Upper lobe of left lung (tissue), 6 donors: ENCODE results near the gene BICRAL. TPM values are rescaled to one million over a fixed set of nuclear protein-coding genes. Genes with fewer than 3 reads are reported as not detected.
"Not testable (repeated sequence)": the region's sequence is repeated elsewhere in the genome, so short reads cannot be mapped to it uniquely, and the experiment has no call there.

Source experiments
- ATAC-seq, 2 donors: fragments of 200-7000 bp; cut with Tn5 transposase; one replicate each; pipeline ENCODE4 v1.9.1; 2022; ENCODE audit warnings: mild to moderate bottlenecking in 2 of 2, moderate library complexity in 2 of 2; ENCODE audit not compliant: low FRiP score in 2 of 2
- DNase-seq, 2 donors: peaks; one replicate each; pipeline ENCODE4 v3.0.0-alpha.2; 2019 to 2020
- H3K27ac ChIP-seq, 4 donors: fragments of 200-600 bp; sonication (generic); one replicate each; pipeline ENCODE4 v1.5.1; 2016 to 2019
- H3K27me3 ChIP-seq, 4 donors: fragments of 200-600 bp; sonication (generic); one replicate each; pipeline ENCODE4 v1.5.1; 2017 to 2019
- H3K36me3 ChIP-seq, 4 donors: fragments of 200-600 bp; sonication (generic); one replicate each; pipeline ENCODE4 v1.5.1; 2016 to 2019
- H3K4me1 ChIP-seq, 4 donors: fragments of 200-600 bp; sonication (generic); one replicate each; pipeline ENCODE4 v1.5.1; 2018 to 2019
- H3K4me3 ChIP-seq, 4 donors: fragments of 200-600 bp; sonication (generic); one replicate each; pipeline ENCODE4 v1.5.1; 2017 to 2019; ENCODE audit warnings: mild to moderate bottlenecking in 2 of 4, moderate library complexity in 1 of 4
- H3K9me3 ChIP-seq, 4 donors: fragments of 200-600 bp; sonication (generic); one replicate each; pipeline ENCODE4 v1.5.1; 2018 to 2019
- CTCF ChIP-seq, 6 experiments: fragments of 450-650 bp in 4 of 6; fragments of 200-600 bp in 2 of 6; sonication (generic) in 2 of 6; IDR thresholded peaks; one replicate each; pipeline ENCODE4 v1.5.1; 2016 to 2019; ENCODE audit warnings: antibody characterized with exemption in 6 of 6
- EP300 ChIP-seq, 4 donors: sonication (generic); formaldehyde crosslinking; IDR thresholded peaks; one replicate each; pipeline ENCODE4 v1.5.1; 2017; ENCODE audit warnings: antibody characterized with exemption in 4 of 4, control low read depth in 2 of 4
- POLR2A ChIP-seq, 4 donors: fragments of 450-650 bp; IDR thresholded peaks; one replicate each; pipeline ENCODE4 v1.5.1; 2016 to 2017; ENCODE audit warnings: antibody characterized with exemption in 4 of 4, mild to moderate bottlenecking in 2 of 4
- POLR2AphosphoS5 ChIP-seq, 2 donors: sonication (generic); formaldehyde crosslinking; IDR thresholded peaks; one replicate each; pipeline ENCODE4 v1.5.1; 2017; ENCODE audit warnings: antibody characterized with exemption in 2 of 2
- WGBS, 2 donors: methylation state at CpG; one replicate each; pipeline ENCODE4 v1.1.5; 2017 to 2018; 5-methylcytosine and 5-hydroxymethylcytosine counted together
- total RNA-seq, 6 donors: library from RNA; depleted of rRNA in 4 of 6; stranded (reverse); fragments of >200 nt in 4 of 6; gene quantifications; one replicate each; pipeline versions ENCODE4 v1.1.0 to v1.2.1, GENCODE V29; 2016 to 2021
- donor health status: DM: no; HTN: no; CAD: no; lungs with moderate emphysema.
- donor health status: DM: no; HTN: yes; CAD: no; lungs with severe emphysema.

BICRAL gene
- total RNA-seq, 6 donors from 2014 or later, result 11.1 to 23.8 (median 14.9) TPM

GRCh38 chr6:42885702-42886101 lies 103.8 kb downstream of the BICRAL start:
- peak overlapping the region in 1 of 4 donors; percentile 40 for H3K27ac ChIP-seq
- H3K4me1 ChIP-seq, result peaks cover 13 to 29% (median 21%) of the 10 kb centered on the region in 4 donors
- peaks cover 23 to 69% (median 49%) of the 10 kb centered on the region in 4 donors for H3K36me3 ChIP-seq
- no peak overlapping the region for H3K4me3 ChIP-seq
- no peak for ATAC-seq
- TF ChIP-seq POLR2AphosphoS5 (IDR thresholded peaks at IDR 0.05) (no peak), POLR2A (IDR thresholded peaks at IDR 0.05) (no peak), EP300 (IDR thresholded peaks at IDR 0.05) (no peak), CTCF (IDR thresholded peaks at IDR 0.05) (no peak)
- 65 to 77% methylated on average over 4 of the region's 4 CpGs for WGBS, 2 donors
- DNase-seq, result peak in 1 of 2 donors; percentile 64
- H3K27me3 ChIP-seq, result no peaks in the 10 kb centered on the region
- H3K9me3 ChIP-seq, result no peaks in the 10 kb centered on the region

GRCh38 chr6:42888201-42888600 lies 106.3 kb downstream of the BICRAL start:
- peaks cover 6 to 22% (median 12%) of the 10 kb centered on the region in 4 donors for H3K4me1 ChIP-seq
- H3K27ac ChIP-seq, H3K9me3 ChIP-seq, DNase-seq, ATAC-seq, H3K27me3 ChIP-seq, H3K4me3 ChIP-seq: not testable (repeated sequence)
- H3K36me3 ChIP-seq, result peaks cover 23 to 49% (median 36%) of the 10 kb centered on the region in 4 donors
- WGBS, 2 donors, result 94 to 100% methylated on average over 4 of the region's 4 CpGs

- Histone ChIP-seq H3K4me3 (peak overlapping the region in 3 of 4 donors; percentile 79 to 93 (median 89)), H3K36me3 (peaks cover 13 to 33% (median 20%) of the 10 kb centered on the region in 4 donors), H3K27me3 (no peaks in the 10 kb centered on the region), H3K27ac (peak overlapping the region; percentile 87 to 96 (median 94)), H3K9me3 (no peaks in the 10 kb centered on the region), H3K4me1 (peaks cover 6 to 21% (median 15%) of the 10 kb centered on the region in 4 donors)
- DNase-seq (no peak), ATAC-seq (no peak)
- TF ChIP-seq POLR2A (IDR thresholded peaks at IDR 0.05), result no peak
- TF ChIP-seq POLR2AphosphoS5 (IDR thresholded peaks at IDR 0.05), result no peak
- TF ChIP-seq EP300 (IDR thresholded peaks at IDR 0.05), result no peak
- TF ChIP-seq CTCF (IDR thresholded peaks at IDR 0.05), result no peak
- 60 to 66% methylated on average over 4 of the region's 4 CpGs for WGBS, 2 donors
These were observed 108.0 kb downstream of the BICRAL start for GRCh38 chr6:42889815-42890214.

GRCh38 chr6:42890311-42891198 lies 108.7 kb downstream of the BICRAL start:
- peak; percentile 91 to 94 for DNase-seq
- 0% methylated on average over 3 to 51 of the region's 63 CpGs for WGBS, 2 donors
- TF ChIP-seq POLR2A (IDR thresholded peaks at IDR 0.05) (peak in 3 of 4 donors; percentile 25 to 88 (median 85)), POLR2AphosphoS5 (IDR thresholded peaks at IDR 0.05) (peak; percentile 86 to 94), EP300 (IDR thresholded peaks at IDR 0.05) (no peak), CTCF (IDR thresholded peaks at IDR 0.05) (peak in 3 of 6 experiments; percentile 15 to 22 (median 20))
- peak overlapping the region; percentile 87 to 96 (median 94) for H3K27ac ChIP-seq
- peaks cover 6 to 26% (median 13%) of the 10 kb centered on the region in 4 donors for H3K36me3 ChIP-seq
- H3K9me3 ChIP-seq, result no peaks in the 10 kb centered on the region
- H3K4me1 ChIP-seq, result peaks cover 6 to 19% (median 13%) of the 10 kb centered on the region in 4 donors
- H3K4me3 ChIP-seq, result peak overlapping the region; percentile 79 to 97 (median 91)
- peak; percentile 99 to 100 for ATAC-seq
- H3K27me3 ChIP-seq, result no peaks in the 10 kb centered on the region

- ATAC-seq (no peak), DNase-seq (no peak)
- TF ChIP-seq EP300 (IDR thresholded peaks at IDR 0.05) (no peak), POLR2A (IDR thresholded peaks at IDR 0.05) (no peak), CTCF (IDR thresholded peaks at IDR 0.05) (no peak), POLR2AphosphoS5 (IDR thresholded peaks at IDR 0.05) (no peak)
- H3K9me3 ChIP-seq, result no peaks in the 10 kb centered on the region
- peaks cover 0 to 19% (median 7%) of the 10 kb centered on the region in 4 donors for H3K36me3 ChIP-seq
- H3K4me3 ChIP-seq, result peak overlapping the region; percentile 79 to 97 (median 91)
- 52 to 58% methylated on average over 17 of the region's 17 CpGs for WGBS, 2 donors
- H3K27me3 ChIP-seq, result no peaks in the 10 kb centered on the region
- H3K27ac ChIP-seq, result peak overlapping the region; percentile 87 to 96 (median 94)
- H3K4me1 ChIP-seq, result peaks cover 6 to 19% (median 13%) of the 10 kb centered on the region in 4 donors
These were observed 109.4 kb downstream of the BICRAL start for GRCh38 chr6:42891199-42891722.

GRCh38 chr6:42894041-42894828 lies 112.4 kb downstream of the BICRAL start:
- not testable (repeated sequence) for DNase-seq, H3K27ac ChIP-seq, H3K36me3 ChIP-seq, H3K4me3 ChIP-seq, ATAC-seq, H3K27me3 ChIP-seq, H3K9me3 ChIP-seq
- WGBS, 2 donors, result 63 to 65% methylated on average over 19 of the region's 19 CpGs
- H3K4me1 ChIP-seq, result peaks cover 6 to 21% (median 17%) of the 10 kb centered on the region in 4 donors
